ENCODE data around the gene PTPRN2. TPM values are rescaled to one million over a fixed set of nuclear protein-coding genes. Genes with fewer than 3 reads are reported as not detected.
"Not testable (repeated sequence)": the region's sequence is repeated elsewhere in the genome, so short reads cannot be mapped to it uniquely, and the experiment has no call there.

Gene PTPRN2
- polyA plus RNA-seq, 4 donors = 7.2 to 9.2 (median 7.5) TPM

GRCh38 chr7:158183431-158183830 is 404.2 kb downstream of the PTPRN2 start:
- DNase-seq (ENCODE audit: low read depth in 4 of 4, low spot score in 3 of 4) = no peak

DNA sequence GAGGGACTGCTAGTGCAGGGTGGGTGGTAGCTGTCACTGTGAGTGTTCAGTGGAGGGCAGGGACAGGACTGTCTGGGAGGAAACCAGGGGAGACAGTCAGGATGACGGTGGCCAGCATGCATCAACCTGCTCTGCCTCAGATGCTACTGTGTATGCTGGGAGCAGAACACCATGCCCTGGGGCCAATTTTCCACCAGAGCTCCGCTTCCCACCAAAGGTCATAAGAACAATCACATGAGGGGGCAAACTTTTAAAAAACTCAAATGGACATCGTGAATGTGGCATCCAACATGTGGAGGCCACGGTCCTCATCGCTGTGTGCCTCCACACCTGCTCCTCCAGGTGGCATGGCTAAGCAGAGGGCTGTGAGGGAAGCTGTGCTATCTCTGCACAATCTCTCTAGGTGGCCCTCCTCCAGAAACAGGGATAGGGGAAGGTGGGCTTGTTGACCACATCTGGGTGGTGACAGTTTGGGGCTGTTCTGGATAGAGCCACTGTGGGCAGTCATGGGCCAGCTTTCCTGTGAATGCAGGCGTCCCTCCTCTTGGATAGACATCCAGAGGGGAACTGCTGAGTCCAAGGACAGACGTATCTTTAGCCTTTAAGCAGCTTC is 411.0 kb downstream of the PTPRN2 start:
- no peak for DNase-seq (ENCODE audit: low read depth in 4 of 4, low spot score in 3 of 4)

DNA sequence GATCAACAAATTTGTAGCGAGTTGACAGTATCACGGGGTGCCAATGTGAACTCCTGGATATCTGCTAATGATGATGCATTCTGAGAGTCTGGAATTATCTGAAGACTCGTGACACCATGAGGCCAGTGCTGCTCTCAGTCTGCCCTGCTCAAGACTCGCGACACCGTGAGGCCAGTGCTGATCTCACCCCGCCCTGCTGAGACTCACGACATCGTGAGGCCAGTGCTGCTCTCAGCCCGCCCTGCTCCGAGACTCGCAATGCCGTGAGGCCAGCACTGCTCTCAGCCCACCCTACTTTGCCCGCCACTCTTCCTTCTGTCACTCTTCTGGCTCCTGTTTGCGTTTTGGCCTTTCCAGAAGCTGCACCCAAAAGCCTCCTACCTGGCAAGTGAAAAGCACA is 411.8 kb downstream of the PTPRN2 start:
- no peak for DNase-seq (ENCODE audit: low read depth in 4 of 4, low spot score in 3 of 4)

DNA sequence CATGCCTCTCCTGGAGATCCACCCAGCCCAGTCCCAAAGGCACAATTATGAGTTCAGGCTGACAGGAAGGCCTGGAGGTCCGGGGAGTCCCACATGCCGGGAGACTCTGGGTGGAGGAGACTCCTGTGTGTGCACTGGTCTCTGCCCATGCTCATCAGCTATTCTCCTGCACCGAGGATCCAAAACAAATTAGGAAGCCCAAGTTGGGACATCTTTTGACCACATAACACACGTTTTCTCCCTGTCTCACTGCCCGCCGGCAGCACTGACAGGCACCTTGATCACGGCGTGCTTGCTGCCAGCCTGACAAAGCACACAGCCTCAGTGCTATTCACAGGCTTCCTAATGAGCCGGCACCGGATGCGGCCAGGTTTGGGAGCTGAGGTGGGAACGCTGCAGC is 412.7 kb downstream of the PTPRN2 start:
- no peak for DNase-seq (ENCODE audit: low read depth in 4 of 4, low spot score in 3 of 4)

DNA sequence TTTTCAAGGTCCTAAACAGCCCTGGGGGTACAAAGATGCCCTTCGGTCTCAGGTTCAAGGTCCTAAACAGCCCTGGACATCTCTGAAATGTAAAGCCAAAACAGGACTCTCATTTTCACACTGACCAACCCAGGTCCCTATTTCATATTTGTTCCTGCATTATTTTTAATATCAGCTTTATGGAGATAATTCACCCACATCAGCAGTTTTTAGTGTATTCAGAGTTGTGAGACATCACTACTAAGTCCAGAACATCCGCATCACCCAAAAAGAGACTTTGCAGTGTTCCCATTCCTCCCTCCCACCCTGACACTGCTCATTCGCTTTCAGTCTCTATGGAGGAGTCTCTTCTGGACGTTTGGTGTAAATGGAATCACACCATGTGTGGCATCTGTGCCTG is 420.2 kb downstream of the PTPRN2 start:
- no peak for DNase-seq (ENCODE audit: low read depth in 4 of 4, low spot score in 3 of 4)

DNA sequence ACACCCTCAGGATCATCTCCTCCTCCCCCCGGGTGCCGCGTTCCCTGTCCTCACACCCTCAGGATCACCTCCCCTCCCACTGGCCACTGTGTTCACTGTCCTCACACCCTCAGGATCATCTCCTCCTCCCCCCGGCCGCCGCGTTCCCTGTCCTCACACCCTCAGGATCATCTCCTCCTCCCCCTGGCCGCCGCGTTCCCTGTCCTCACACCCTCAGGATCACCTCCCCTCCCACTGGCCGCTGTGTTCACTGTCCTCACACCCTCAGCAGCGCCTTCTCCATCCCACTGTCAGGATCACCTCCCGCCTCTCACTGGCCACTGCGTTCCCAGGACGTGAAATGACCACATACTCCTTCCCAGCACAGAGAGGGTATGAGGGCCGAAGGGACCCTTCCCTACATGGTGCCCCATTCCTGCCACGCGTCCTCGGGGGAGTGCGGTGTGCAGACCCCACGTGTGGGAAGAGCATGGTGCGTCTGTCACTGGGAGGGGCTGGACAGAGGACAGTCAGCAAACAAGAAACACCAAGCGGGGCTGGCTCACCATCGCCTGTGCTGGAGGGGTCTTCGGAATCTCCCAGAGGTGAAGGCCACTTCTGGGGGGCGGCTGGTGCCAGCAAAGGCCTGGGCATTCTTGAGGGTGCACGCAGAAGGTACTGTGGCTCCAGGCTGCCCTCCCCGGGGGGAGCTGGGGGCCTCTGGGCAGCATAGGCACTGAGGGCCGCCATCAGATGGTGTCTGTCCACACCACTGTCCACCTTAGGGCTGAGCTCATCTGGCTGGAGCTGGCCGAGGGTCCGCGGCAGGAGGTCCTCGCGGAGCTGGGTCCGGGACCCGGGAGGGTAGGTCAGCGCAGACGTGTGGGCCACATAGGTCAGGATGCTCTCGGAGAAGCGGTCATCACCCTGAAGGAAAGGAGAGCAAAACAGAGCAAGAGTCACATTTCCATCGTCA is 421.0 kb downstream of the PTPRN2 start:
- DNase-seq (ENCODE audit: low read depth in 4 of 4, low spot score in 3 of 4) = no peak

- DNase-seq (ENCODE audit: low read depth in 4 of 4, low spot score in 3 of 4) = no peak
These were observed 421.9 kb downstream of the PTPRN2 start for GRCh38 chr7:158165711-158166110.

DNA sequence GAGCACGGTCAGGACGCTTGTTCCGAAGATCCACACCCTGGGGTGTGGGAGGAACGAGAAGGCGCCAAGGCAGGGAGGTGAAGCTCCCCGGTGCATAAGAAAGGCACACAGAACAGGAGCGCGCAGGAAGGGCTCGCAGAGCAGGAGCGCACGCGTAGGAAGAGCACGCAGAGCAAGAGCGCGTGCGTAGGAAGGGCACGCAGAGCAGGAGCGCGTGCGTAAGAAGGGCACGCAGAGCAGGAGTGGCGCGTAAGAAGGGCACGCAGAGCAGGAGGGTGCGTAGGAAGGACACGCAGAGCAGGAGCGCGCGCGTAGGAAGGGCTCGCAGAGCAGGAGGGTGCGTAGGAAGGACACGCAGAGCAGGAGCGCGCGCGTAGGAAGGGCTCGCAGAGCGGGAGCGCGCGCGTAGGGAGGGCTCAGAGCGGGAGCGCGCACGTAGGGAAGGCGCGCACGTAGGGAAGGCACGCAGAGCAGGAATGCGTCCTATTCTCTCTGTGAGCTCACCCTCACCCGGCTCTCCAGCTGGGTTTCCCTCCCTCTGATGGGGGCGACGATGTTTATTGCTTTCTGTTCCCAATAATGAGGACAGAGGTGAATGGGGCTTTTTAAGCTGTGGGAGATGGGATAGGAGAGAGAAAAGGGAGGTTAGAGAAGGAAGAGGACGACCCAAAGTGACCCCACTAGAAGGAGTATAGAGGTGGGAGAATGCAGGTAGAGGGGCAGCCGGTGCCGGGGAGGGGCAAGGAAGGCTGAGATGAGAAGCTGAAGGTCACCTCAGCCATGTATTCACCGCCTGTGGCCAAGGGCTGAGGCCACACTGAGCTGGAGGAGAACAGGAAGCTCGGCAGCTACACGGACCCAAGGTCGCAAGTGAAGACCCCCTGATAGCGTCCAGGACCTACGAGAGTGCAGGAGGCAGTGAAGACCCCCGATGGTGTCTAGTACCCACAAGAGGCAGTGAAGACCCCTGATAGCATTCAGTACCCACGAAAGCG is 423.2 kb downstream of the PTPRN2 start:
- no peak for DNase-seq (ENCODE audit: low read depth in 4 of 4, low spot score in 3 of 4)

DNA sequence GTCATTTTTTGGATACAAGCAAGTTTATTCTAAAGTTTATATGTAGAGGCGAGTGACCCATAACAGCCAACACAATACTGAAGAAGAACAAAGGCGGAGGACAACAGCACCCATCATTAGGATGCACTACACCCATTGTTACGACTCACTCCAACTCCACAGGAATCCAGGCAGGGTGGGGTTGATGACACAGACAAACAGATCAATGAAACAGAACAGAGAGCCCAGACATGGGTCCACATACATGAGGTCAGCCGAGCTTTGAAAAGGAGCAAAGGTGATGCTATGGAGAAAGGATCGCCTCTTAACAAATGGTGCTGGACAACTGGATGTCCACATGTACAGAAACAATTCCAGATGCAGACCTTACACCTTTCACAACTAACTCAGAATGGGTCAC is 426.4 kb downstream of the PTPRN2 start:
- no peak for DNase-seq (ENCODE audit: low read depth in 4 of 4, low spot score in 3 of 4)

- DNase-seq (ENCODE audit: low read depth in 4 of 4, low spot score in 3 of 4) = no peak
These were observed 427.4 kb downstream of the PTPRN2 start for GRCh38 chr7:158160199-158160598.

GRCh38 chr7:158157460-158157859 is 430.2 kb downstream of the PTPRN2 start:
- DNase-seq (ENCODE audit: low read depth in 4 of 4, low spot score in 3 of 4) = no peak

DNA sequence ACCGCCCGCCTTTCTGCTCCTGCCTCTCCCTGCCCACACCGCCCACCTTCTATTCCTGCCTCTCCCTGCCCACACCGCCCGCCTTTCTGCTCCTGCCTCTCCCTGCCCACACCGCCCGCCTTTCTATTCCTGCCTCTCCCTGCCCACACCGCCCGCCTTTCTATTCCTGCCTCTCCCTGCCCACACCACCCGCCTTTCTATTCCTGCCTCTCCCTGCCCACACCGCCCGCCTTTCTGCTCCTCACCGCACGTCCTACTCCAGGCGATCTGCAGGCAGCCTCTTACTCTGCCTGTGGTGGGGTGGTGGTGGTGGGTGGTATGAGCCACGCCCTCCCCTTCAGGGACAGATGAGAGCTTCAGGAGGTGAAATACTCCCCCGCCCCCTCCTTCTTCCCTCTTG is 436.4 kb downstream of the PTPRN2 start:
- not testable (repeated sequence) for DNase-seq (ENCODE audit: low read depth in 4 of 4, low spot score in 3 of 4)

GRCh38 chr7:158150234-158150633 is 437.4 kb downstream of the PTPRN2 start:
- DNase-seq (ENCODE audit: low read depth in 4 of 4, low spot score in 3 of 4) = no peak

DNA sequence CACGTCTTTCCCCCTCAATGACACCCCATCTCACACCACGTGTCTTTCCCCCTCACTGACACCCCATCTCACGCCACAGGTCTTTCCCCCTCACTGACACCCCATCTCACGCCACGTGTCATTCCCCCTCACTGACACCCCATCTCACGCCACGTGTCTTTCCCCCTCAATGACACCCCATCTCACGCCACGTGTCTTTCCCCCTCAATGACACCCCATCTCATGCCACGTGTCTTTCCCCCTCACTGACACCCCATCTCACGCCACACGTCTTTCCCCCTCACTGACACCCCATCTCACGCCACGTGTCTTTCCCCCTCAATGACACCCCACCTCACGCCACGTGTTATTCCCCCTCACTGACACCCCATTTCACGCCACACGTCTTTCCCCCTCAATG is 440.2 kb downstream of the PTPRN2 start:
- not testable (repeated sequence) for DNase-seq (ENCODE audit: low read depth in 4 of 4, low spot score in 3 of 4)

- DNase-seq (ENCODE audit: low read depth in 4 of 4, low spot score in 3 of 4) = no peak
These were observed 442.3 kb downstream of the PTPRN2 start for GRCh38 chr7:158145370-158145769.

DNA sequence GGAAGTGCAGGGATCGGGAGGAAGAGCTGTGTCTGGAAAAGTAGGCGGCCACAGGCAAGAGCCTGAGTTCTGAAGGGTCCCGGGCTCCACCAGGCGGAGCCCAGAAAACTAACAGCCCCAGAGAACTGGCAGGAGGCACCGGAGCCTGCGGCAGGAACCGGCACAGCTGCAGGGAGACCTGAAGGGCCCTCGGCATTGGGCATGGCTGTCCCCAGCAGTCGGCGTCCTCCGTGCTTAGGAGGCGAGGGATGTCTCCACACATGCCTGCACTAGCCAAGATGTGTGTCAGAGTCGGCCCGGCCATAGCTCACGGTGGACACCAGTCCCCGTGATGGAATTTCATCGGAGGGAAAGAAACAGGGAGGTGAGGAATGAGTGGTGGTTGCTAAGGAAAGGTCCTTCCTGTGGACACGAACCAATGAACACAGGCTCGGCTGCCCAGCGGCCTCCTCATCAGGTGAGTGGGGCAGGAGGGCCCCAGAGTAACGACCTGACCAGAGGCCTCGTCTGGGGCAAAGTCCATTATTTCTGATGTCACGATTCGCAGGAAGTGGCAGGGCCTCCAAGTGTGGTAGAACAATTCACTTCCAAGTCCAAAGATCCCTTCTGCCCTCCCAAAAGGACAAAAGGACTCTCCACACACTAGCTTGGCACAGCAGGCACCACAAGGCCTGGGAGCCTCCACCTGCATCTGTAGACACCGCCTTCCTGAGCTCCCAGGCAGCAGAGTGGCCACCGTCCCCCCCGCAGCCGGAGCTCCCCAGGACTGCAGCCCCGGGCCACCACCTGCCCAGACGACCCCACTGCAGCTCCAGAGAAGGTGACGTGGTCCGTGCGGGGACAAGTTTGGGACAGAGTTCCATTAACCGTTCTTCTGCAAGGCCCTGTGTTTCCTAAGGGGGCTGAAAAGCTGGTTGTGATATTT is 444.2 kb downstream of the PTPRN2 start:
- DNase-seq (ENCODE audit: low read depth in 4 of 4, low spot score in 3 of 4) = no peak

GRCh38 chr7:158142657-158143056 is 445.0 kb downstream of the PTPRN2 start:
- no peak for DNase-seq (ENCODE audit: low read depth in 4 of 4, low spot score in 3 of 4)

DNA sequence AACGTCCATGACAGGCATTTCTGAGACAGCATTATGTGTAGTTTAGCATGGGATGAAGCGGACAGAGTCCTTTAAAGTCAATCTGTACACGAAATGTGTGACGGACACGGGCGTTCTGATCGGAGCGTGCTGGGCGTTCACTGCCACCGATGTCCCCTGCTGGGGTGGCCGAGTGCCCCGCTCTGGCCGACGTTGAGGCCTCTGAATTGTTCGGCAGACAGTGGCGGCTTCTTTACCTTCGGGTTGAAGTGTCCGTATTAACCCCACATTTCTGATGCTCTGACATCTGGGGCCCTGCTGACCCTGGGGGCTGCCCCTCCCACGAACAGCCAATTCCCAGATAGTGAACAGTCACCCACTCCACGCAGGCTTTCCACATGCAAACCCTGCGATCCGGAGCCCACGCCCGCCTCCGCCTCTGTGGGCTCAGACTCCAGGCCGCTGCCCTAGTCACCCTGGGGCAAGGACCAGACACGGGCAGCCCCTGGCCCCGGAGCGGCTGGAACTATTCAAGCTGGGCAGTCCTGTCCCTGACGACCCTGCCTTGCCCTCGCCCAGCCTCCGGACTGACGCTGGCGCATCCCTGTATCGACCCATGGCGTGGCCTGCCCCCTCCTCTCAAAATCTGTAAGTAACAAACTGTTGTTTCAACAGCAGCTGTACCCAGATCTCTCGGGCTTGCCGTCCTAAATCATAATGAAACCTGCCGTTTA is 445.7 kb downstream of the PTPRN2 start:
- DNase-seq (ENCODE audit: low read depth in 4 of 4, low spot score in 3 of 4) = no peak

- no peak for DNase-seq (ENCODE audit: low read depth in 4 of 4, low spot score in 3 of 4)
These were observed 446.4 kb downstream of the PTPRN2 start for GRCh38 chr7:158141221-158141582.

Data from left renal pelvis (tissue), 4 donors.